ENCODE measurements around the gene UBE2O. TPM values are rescaled to one million over a fixed set of nuclear protein-coding genes. Genes with fewer than 3 reads are reported as not detected.
"Not testable (repeated sequence)": the region's sequence is repeated elsewhere in the genome, so short reads cannot be mapped to it uniquely, and the experiment has no call there.

The UBE2O gene
- total RNA-seq, 2 donors from 2014 or later = 46.7 to 66.9 TPM

DNA sequence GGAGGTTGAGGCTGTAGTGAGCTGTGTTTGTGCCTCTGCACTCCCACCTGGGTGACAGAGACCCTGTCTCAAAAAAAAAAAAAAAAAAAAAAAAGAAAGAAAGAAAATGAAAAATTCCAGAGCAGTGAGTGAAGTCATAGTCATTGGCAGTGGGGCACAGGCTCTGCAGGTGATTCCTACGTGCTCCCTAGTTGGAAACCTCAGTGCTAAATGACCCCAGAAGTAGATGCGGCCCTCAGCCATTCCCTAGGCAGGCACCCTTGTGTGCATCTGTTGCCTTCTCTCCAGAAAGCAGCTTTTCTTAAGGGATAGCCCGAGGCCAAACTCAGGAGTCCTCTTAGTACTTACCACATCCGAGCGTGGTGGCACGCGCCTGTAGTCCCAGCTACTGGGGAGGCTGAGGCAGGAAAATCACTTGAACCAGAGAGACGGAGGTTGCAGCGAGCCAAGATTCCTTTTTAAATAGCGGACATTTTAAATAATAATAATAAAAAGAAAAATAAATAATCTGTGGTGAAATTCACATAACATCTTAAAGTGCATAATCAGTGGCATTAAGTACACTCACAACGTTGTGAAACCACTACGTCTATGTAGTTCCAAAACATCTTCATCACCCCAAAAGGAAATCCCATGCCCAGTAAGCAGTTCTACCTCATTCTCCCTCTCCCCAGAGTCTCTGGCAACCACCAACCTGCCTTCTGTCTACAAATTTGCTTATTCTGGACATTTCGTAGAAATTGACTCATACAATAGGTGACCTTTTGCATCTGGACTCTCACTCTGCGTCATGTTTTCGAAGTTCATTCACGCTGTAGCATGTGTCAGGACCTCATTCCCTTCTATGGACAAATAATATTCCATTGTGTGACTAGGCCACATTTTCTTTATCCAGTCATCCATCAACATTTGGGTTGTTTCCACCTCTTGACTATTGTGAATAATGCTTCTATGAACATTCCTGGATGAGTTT is 81.0 kb downstream of the UBE2O start:
- no peak overlapping the region for H3K4me3 Mint-ChIP-seq
- ATAC-seq (no peak), DNase-seq (ENCODE audit: low spot score) (peak; percentile 29)
- H3K9me3 Mint-ChIP-seq = no peaks in the 10 kb centered on the region
- H3K27ac Mint-ChIP-seq = no peak overlapping the region
- peaks cover 0 to 2% of the 10 kb centered on the region in 2 donors for H3K27me3 Mint-ChIP-seq
- no peaks in the 10 kb centered on the region for H3K36me3 Mint-ChIP-seq
- peaks cover 4% of the 10 kb centered on the region in 2 donors for H3K4me1 Mint-ChIP-seq (ENCODE audit: low read depth in 2 of 2)

DNA sequence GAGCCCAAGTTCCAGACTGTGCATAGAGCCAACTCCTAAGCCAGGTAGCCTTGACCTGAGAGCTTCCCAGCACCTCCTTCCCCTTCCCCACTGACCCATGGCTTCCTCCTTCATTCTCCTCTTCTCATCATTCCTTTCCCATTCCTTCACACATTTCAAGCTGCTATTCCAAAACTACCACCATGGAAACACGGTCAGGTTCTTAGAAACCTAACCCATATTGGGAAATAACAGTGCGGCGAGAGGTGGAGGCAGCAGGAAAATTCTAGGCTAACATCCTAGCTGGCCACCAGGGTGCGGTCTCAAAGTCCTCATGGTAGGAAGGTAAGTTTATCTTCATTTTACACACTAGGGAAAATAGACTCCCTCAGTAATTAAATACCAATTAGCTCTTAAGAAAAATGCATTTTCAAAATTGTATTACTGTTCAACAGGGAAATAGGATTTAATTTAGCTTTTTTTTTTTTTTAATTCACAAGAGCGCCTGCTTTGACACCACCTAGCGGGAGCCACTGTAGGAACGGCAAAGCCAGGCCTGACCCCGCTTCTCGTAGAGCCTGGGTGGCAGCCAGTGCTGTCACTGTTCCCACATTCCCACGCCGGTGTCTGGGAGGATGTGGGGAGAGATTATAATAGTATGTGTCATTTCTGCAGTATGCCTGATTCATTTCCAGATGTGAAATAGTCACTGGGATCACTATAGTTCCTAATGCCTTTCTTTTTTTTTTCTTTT is 82.5 kb downstream of the UBE2O start:
- Mint-ChIP-seq H3K4me3 (no peak overlapping the region), H3K27me3 (peaks cover 0 to 2% of the 10 kb centered on the region in 2 donors), H3K36me3 (no peaks in the 10 kb centered on the region), H3K27ac (no peak overlapping the region), H3K9me3 (no peaks in the 10 kb centered on the region), H3K4me1 (ENCODE audit: low read depth in 2 of 2) (peaks cover 4% of the 10 kb centered on the region in 2 donors)
- ATAC-seq (no peak), DNase-seq (ENCODE audit: low spot score) (peak; percentile 35)

DNA sequence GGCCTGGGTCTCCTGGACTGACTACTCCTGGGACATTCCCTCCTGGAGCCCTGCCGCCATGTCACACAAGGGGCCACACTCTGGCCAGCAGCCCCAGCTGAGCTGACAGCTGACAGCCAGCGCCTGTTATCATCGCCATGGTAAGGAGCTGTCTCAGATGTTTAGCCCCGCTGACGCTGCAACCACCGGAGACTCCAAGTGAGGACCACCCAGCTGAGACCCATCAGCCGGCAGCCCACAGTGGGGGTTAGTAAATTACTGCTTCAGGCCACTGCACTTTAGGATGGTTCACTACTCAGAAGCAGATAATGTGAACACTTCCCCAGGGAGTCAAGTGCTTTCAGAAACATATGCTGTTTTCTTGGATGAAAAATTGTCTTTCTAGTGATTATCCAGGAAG is 83.1 kb downstream of the UBE2O start:
- DNase-seq (ENCODE audit: low spot score) (no peak), ATAC-seq (no peak)
- Mint-ChIP-seq H3K27ac (no peak overlapping the region), H3K36me3 (no peaks in the 10 kb centered on the region), H3K9me3 (no peaks in the 10 kb centered on the region), H3K27me3 (peaks cover 0 to 2% of the 10 kb centered on the region in 2 donors), H3K4me3 (no peak overlapping the region), H3K4me1 (ENCODE audit: low read depth in 2 of 2) (peaks cover 4% of the 10 kb centered on the region in 2 donors)

DNA sequence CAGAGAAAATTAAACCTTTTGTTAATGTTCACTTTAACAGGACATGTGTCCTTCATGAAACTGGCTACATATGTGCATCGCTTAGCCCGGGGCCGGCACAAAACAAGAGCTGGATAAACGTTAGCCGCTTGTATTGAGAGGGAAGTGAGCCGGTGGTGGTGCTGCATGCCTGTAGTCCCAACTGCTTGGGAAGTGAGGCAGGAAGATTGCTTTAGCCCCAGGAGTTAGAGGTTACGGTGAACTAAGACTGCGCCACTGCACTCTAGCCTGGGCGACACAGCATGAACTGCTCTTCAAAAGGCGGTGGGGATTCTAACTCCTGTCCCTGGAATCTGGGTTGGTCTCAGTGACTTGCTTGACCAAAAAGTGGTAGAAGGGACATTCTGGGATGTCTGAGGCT is 83.6 kb downstream of the UBE2O start:
- Mint-ChIP-seq H3K4me3 (no peak overlapping the region), H3K9me3 (no peaks in the 10 kb centered on the region), H3K27ac (no peak overlapping the region), H3K36me3 (no peaks in the 10 kb centered on the region), H3K4me1 (ENCODE audit: low read depth in 2 of 2) (peaks cover 4% of the 10 kb centered on the region in 2 donors), H3K27me3 (peaks cover 0 to 2% of the 10 kb centered on the region in 2 donors)
- DNase-seq (ENCODE audit: low spot score) (no peak), ATAC-seq (no peak)

DNA sequence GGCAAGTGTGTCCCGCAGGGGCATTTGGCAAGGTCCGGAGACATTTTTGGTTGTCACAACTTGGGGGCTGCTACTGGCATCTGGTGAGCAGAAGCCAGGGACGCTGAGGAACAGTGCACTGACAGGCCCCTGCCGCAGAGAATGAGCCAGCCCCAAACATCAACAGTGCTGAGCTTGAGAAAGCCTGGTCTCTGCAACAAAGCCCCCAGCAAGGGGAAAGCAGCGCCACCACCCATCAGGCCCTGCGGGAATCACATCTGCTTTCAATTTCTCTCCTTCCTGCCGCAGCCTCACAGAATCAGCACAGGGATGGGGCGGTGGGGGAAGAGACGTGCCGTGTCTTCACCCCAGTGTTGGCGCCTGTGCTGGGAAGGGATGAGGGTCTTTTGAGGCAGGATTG is 84.4 kb downstream of the UBE2O start:
- DNase-seq (ENCODE audit: low spot score) (no peak), ATAC-seq (no peak)
- peaks cover 4% of the 10 kb centered on the region in 2 donors for H3K4me1 Mint-ChIP-seq (ENCODE audit: low read depth in 2 of 2)
- H3K36me3 Mint-ChIP-seq = no peaks in the 10 kb centered on the region
- no peaks in the 10 kb centered on the region for H3K9me3 Mint-ChIP-seq
- no peak overlapping the region for H3K27ac Mint-ChIP-seq
- peaks cover 0 to 2% of the 10 kb centered on the region in 2 donors for H3K27me3 Mint-ChIP-seq
- no peak overlapping the region for H3K4me3 Mint-ChIP-seq

DNA sequence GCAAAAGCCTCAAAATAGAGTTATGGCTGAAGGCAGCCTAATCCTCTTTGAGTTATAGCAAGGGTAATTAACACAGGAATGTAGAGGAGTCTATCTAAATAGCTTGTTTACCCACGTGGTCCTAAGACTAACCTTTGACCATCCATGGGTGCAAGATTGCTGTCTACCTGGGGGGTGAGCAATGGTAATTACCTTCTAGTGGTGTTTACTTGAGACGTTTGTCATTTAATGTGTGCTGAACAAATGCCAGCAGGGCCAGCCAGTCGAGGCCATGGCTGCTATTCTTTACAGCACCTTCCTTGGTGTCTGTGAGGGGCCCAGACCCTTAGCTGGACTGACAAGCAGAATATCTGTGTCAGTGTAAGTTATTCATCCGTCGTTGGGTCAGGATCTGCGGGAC is 85.3 kb downstream of the UBE2O start:
- Mint-ChIP-seq H3K4me3 (no peak overlapping the region), H3K27me3 (peaks cover 0 to 2% of the 10 kb centered on the region in 2 donors), H3K27ac (no peak overlapping the region), H3K9me3 (no peaks in the 10 kb centered on the region), H3K4me1 (ENCODE audit: low read depth in 2 of 2) (peaks cover 4% of the 10 kb centered on the region in 2 donors), H3K36me3 (no peaks in the 10 kb centered on the region)
- no peak for ATAC-seq
- DNase-seq (ENCODE audit: low spot score) = no peak

DNA sequence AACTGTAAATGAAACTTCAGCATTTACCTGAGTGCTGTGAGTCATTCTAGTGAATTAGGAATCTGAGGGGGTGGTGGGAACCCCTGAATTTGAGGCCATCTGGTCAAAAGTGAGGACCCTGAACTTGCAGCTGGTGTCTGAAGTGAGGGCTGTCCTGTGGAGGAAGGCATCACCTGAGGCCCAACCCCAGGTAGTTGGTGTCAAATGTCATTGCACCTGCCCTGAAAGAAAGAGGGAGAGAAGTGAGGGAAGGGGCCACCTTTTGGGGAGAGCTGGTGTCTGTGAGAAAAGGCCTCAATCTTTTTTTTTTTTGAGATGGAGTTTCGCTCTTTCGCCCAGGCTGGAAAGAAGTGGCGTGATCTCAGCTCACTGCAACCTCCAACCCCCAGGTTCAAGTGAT is 86.7 kb downstream of the UBE2O start:
- Mint-ChIP-seq H3K4me3 (no peak overlapping the region), H3K27me3 (peaks cover 0 to 5% of the 10 kb centered on the region in 2 donors), H3K4me1 (ENCODE audit: low read depth in 2 of 2) (no peaks in the 10 kb centered on the region), H3K27ac (no peak overlapping the region), H3K9me3 (no peaks in the 10 kb centered on the region), H3K36me3 (no peaks in the 10 kb centered on the region)
- DNase-seq (ENCODE audit: low spot score) = no peak
- ATAC-seq = no peak

DNA sequence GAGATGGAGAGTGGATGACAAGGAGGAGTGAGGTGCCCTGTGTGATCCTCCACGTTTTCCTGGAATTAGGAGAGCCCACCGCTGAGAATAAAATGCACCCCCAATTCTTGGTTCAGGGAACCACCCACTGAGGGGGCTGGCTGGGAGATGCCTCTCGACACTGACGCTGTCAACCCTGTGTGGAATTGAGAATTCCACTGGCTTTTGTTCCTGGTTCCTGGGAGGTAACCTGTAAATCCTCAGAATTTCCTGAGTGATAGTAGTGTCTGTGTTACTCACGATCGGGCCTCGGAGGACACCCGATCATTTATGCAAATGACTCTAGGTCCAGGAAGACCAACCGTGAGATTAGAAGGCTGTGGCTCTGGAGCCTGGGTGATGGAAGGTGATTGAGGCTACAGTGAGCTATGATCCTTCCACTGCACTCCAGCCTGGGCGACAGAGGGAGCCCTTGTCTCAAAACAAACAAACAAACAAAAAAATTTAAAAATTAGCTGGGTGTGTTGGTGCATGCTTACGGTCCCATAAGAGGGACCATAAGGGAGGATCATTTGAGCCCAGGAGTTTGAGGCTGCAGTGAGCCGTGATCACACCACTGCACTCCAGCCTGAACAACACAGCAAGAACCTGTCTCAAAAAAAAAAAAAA is 87.6 kb downstream of the UBE2O start:
- no peaks in the 10 kb centered on the region for H3K9me3 Mint-ChIP-seq
- no peak for ATAC-seq
- H3K4me1 Mint-ChIP-seq (ENCODE audit: low read depth in 2 of 2) = no peaks in the 10 kb centered on the region
- H3K27ac Mint-ChIP-seq = no peak overlapping the region
- no peak overlapping the region for H3K4me3 Mint-ChIP-seq
- peaks cover 0 to 5% of the 10 kb centered on the region in 2 donors for H3K27me3 Mint-ChIP-seq
- no peaks in the 10 kb centered on the region for H3K36me3 Mint-ChIP-seq
- DNase-seq (ENCODE audit: low spot score) = no peak

DNA sequence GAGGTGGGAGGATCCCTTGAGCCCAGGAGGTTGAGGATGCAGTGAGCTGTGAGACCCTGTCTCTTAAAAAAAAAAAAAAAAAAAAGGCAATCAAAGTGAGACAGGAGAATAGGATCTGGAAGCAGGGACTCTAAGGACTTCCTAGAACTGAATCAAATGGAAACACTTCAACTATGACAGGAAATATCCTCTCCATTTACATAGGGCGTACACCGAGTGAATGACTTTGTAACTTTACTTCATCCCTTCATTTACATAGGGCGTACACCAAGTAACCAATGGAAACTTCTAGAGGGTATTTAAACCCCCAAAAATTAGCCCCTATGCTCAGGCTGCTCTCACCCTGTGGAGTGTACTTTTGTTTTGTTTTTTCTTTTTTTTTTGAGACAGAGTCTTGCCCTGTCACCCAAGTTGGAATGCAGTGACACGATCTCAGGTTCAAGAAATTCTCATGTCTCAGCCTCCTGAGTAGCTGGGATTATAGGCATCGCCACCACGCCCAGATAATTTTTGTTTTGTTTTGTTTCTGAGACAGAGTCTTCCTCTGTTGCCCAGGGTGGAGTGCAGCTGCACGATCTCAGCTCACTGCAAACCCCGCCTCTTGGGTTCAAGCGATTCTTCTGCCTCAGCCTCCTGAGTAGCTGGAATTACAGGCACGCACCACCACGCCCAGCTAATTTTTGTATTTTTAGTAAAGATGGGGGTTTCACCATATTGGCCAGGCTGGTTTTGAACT is 89.7 kb downstream of the UBE2O start:
- no peaks in the 10 kb centered on the region for H3K36me3 Mint-ChIP-seq
- H3K4me1 Mint-ChIP-seq (ENCODE audit: low read depth in 2 of 2) = no peaks in the 10 kb centered on the region
- H3K9me3 Mint-ChIP-seq = no peaks in the 10 kb centered on the region
- no peak overlapping the region for H3K4me3 Mint-ChIP-seq
- ATAC-seq (no peak), DNase-seq (ENCODE audit: low spot score) (no peak)
- no peak overlapping the region for H3K27ac Mint-ChIP-seq
- peaks cover 0 to 3% of the 10 kb centered on the region in 2 donors for H3K27me3 Mint-ChIP-seq

DNA sequence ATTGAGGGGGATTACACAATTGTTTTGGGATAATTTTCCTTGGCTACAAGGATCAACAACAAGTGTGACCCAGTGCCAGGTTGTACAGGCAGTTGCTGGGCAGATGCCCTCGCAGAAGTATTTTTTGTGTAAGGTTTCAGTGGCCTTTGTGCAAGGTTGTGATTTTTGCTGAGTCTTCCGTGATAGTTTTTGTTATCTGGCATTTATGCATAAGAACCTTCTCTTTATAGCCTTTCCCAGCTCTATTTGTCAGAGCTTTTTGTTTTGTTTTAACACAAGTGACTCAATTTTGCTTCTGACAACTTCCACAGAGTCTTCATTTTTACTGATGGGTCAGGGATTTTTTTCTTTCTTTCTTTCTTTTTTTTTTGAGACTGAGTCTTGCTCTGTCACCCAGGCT is 92.5 kb downstream of the UBE2O start:
- H3K36me3 Mint-ChIP-seq = no peaks in the 10 kb centered on the region
- peaks cover 0 to 9% of the 10 kb centered on the region in 2 donors for H3K4me1 Mint-ChIP-seq (ENCODE audit: low read depth in 2 of 2)
- H3K27ac Mint-ChIP-seq = no peak overlapping the region
- peaks cover 0 to 3% of the 10 kb centered on the region in 2 donors for H3K27me3 Mint-ChIP-seq
- no peak overlapping the region for H3K4me3 Mint-ChIP-seq
- no peaks in the 10 kb centered on the region for H3K9me3 Mint-ChIP-seq
- ATAC-seq (no peak), DNase-seq (ENCODE audit: low spot score) (no peak)

DNA sequence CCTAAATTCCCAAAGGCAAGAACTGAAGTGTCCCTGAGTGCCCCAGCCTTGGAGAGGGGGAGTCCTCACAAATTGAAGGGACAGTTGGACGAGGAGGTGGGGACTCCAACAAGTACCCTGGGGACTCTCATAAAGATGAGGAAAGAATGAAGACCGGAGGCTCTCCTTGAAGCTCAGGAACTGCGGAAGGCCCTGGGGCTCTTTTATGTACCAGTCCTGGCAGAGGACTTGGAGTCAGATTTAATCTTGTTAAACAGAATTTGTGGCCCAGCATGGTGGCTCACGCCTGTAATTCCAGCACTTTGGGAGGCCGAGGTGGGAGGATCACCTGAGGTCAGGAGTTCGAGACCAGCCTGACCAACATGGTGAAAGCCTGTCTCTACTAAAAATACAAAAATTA is 93.2 kb downstream of the UBE2O start:
- ATAC-seq; H3K36me3 Mint-ChIP-seq; H3K27me3 Mint-ChIP-seq; DNase-seq (ENCODE audit: low spot score); H3K9me3 Mint-ChIP-seq; H3K27ac Mint-ChIP-seq; H3K4me3 Mint-ChIP-seq: not testable (repeated sequence)
- H3K4me1 Mint-ChIP-seq (ENCODE audit: low read depth in 2 of 2) = peaks cover 1 to 12% of the 10 kb centered on the region in 2 donors

DNA sequence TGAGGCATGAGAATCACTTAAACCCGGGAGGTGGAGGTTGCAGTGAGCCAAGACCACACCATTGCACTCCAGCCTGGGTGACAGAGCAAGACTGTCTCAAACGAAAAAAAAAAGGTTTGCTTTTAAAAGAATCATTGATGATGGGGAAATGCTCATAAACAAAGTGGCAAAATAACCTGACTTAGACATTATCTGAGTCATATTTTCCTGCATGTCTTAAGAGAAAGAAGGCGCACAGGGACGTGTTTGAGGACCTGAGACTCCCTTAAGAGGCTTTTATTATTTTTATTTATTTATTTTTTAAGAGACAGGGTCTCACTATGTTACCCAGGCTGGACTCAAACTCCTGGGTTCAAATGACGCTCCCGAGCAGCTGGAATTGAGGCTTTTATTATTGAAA is 93.6 kb downstream of the UBE2O start:
- ATAC-seq = no peak
- H3K27ac Mint-ChIP-seq = no peak overlapping the region
- H3K4me1 Mint-ChIP-seq (ENCODE audit: low read depth in 2 of 2) = peaks cover 4 to 16% of the 10 kb centered on the region in 2 donors
- H3K4me3 Mint-ChIP-seq = no peak overlapping the region
- peaks cover 0 to 3% of the 10 kb centered on the region in 2 donors for H3K27me3 Mint-ChIP-seq
- H3K36me3 Mint-ChIP-seq = no peaks in the 10 kb centered on the region
- no peaks in the 10 kb centered on the region for H3K9me3 Mint-ChIP-seq
- no peak for DNase-seq (ENCODE audit: low spot score)

DNA sequence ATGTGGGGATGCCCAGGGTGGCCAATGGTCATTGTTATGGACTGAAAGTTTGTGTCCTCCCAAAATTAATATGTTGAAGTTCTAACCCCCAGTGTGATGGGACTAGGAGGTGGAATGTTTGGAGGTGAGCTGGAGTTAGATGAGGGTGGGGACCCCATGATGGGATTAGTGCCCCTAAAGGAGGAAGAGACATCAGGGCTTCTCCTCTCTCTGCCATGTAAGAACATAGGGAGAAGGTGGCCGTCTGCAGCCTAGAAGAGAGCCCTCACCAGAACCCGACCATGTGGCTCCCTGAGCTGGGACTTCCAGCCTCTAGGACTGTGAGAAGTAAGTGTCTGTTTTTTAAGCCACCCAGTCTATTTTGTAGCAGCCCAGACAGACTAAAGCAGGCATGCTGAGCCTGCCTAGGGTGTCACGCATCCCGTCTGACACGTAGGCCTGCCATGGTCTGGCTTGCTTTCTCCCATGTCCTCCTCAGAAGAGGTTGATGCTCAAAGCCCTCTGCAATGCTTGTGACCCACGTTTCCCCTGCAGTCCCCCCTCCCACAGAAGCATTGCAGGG is 95.3 kb downstream of the UBE2O start:
- Mint-ChIP-seq H3K4me1 (ENCODE audit: low read depth in 2 of 2) (peaks cover 11 to 26% of the 10 kb centered on the region in 2 donors), H3K36me3 (no peaks in the 10 kb centered on the region), H3K9me3 (no peaks in the 10 kb centered on the region), H3K27ac (no peak overlapping the region), H3K4me3 (no peak overlapping the region), H3K27me3 (peaks cover 0 to 3% of the 10 kb centered on the region in 2 donors)
- ATAC-seq = no peak
- DNase-seq (ENCODE audit: low spot score) = no peak
